GM12873 (cell line): ENCODE data around the gene ANKH.

Experiments
- TF ChIP-seq, protein P1 (sequence below): IDR thresholded peaks from 2 replicates; pipeline ENCODE4 v1.5.1; 2012; ENCODE audit warnings: low read depth, mild to moderate bottlenecking, moderate library complexity, low read length, control low read depth; ENCODE audit not compliant: insufficient read depth; ENCODE audit errors: missing control alignments

ANKH gene

DNA sequence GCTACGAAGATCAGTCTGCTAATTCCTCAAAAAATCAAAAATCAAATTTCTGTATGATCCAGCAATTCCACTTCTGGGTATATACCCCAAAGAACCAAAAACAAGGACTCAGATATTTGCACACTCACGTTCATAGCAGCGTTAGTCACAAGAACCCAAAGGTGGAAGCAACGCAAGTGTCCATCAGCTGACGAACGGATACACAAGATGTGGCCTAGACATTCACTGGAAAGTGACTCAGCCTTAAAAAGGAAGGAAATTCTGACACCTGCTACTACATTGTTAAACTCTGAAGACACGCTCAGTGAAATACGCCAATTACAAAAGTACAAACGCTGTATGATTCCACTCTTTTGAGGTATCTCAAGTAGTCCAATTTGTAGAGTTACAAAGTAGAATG, 113.7 kb downstream of the ANKH start:
- TF ChIP-seq, protein P1, sequence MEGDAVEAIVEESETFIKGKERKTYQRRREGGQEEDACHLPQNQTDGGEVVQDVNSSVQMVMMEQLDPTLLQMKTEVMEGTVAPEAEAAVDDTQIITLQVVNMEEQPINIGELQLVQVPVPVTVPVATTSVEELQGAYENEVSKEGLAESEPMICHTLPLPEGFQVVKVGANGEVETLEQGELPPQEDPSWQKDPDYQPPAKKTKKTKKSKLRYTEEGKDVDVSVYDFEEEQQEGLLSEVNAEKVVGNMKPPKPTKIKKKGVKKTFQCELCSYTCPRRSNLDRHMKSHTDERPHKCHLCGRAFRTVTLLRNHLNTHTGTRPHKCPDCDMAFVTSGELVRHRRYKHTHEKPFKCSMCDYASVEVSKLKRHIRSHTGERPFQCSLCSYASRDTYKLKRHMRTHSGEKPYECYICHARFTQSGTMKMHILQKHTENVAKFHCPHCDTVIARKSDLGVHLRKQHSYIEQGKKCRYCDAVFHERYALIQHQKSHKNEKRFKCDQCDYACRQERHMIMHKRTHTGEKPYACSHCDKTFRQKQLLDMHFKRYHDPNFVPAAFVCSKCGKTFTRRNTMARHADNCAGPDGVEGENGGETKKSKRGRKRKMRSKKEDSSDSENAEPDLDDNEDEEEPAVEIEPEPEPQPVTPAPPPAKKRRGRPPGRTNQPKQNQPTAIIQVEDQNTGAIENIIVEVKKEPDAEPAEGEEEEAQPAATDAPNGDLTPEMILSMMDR = no peak

DNA sequence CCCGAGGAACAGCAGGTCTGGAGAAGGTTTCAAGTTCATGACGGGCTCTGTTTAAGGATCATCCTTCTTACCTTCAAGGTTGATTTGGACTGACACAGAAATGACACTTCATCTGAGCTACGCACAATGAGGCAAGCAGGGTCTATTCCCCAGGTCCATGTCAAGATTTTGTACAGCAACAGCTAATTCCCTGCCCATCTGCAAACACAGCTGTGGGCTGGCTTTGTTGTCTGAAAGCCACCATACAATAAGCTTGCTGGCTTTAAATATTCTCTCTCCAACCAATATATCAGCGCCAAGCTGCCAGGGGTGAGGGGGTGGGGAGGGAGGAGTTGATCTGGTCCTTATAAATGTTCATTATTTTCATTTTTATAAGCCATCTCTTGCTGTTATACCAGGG, 115.1 kb downstream of the ANKH start:
- TF ChIP-seq, protein P1 = no peak

DNA sequence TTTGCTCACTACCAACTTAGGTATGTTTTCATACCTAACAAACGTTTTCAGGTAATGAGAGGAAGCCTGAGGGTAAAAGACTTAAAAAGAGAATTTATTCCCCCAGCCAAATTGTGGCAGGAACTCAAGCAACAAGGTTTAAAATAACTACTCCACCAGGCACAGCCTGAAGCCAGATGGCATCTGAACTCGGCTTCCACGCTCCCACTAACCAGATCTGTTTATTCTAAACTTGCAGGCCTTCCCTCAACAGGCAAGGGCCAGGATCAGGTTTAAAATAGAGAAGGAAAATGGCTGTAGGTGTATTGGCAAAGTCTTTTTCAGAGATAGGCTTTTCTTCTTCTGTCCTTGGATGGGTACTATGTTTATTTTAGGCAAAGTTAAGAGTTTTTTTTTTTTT, 117.6 kb downstream of the ANKH start:
- TF ChIP-seq, protein P1 = no peak

DNA sequence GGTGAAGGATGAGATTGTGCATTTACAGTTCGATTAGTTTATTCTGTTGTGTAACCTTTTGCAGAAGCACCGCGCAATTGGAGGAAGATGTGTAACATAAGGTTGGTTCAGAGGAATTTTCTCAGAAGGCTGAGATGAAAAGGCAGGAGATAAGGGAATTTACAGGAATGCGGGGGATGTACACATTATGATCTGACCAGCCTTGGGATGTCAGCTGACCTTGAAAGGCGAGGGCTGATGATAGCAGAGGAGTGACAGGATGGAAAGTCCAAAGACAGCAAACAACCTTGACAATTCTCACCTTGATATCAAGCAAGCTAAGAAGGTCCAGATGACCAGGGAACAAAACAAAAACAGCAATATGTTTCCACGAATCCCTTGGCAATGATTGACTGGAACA, 118.3 kb downstream of the ANKH start:
- TF ChIP-seq, protein P1 = no peak

DNA sequence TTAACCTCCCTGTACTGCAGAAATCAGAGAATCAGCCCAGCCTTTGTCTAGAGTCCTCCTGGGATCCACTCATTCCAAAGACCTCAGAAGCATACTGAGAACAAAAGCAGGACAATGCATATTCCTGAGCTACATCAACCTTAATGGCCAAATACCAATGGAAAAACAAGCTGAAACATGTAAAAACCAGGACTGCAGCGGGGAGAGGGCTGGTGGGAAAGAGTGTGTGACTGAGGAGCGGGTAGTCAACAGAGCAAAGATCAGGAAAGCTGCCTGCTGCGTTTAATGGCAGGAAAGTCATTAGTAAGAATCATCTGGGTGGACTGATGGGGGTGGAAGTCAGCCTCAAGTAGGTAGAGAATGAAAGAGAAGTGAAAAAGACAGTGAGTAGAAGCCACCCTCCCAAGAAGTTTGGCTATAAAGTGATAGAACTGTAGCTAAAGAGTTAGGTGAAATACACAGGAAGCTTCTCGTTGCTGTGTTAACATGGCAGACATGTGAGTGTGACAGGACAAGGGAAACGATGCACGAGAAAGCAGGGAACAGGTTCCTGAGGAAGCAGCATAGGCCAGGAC, 119.0 kb downstream of the ANKH start:
- TF ChIP-seq, protein P1 = no peak

DNA sequence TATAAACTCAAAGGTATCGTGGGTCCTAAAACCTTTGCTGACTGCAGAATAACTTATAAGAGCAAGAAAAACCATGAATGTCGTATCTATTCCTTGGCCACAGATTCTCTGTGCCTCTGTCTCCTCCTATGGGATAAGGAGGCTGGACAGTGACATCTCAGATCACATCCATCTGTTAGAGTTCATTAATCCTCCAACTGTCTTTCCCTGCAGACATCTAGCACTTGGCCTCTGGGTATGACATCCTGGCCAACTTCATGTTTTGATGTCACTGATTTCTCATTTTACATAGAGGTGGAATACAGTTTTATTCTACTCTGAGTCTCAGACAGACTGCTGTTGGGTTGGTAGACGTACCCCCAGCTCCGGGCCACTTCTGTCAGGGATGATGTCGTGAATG, 120.9 kb downstream of the ANKH start:
- TF ChIP-seq, protein P1 = no peak

DNA sequence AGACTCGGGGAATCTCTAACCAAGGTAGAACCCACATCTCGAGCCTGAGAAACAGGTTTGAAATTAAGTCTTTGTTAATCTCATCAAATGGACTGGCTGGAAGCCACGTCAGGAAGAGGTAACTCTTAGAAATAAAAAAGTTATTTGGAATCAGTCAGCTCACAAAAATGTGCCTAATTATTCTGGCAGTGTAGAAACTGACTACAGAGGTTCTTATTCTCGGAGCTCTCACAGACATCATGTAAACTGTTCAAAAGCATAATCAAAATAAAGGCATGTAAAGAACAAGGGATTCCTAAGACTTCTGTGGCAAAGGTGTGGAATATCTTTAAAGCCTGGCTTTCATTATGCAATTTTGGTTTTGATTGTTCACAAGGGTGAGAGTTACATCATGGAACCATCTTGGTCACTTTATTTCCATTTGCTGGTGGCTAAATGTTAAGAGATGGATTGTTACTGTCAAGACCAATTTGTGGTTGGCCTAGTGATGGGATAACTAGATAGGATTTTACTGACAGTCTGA, 121.9 kb downstream of the ANKH start:
- TF ChIP-seq, protein P1 = no peak
